ENCODE data around the gene CPN2.
A peak's percentile ranks its signal among the peaks of the same experiment; 100 is the strongest.

The CPN2 gene, protein sequence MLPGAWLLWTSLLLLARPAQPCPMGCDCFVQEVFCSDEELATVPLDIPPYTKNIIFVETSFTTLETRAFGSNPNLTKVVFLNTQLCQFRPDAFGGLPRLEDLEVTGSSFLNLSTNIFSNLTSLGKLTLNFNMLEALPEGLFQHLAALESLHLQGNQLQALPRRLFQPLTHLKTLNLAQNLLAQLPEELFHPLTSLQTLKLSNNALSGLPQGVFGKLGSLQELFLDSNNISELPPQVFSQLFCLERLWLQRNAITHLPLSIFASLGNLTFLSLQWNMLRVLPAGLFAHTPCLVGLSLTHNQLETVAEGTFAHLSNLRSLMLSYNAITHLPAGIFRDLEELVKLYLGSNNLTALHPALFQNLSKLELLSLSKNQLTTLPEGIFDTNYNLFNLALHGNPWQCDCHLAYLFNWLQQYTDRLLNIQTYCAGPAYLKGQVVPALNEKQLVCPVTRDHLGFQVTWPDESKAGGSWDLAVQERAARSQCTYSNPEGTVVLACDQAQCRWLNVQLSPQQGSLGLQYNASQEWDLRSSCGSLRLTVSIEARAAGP

GRCh38 chr3:194351080-194351672 is at the start of gene CPN2:
Gene CPN2 (minus strand): TSS chr3:194351328. CDS start chr3:194342702, 8,626 bp downstream.
- no peak for DNase-seq

- no peak for DNase-seq
Observed at GRCh38 chr3:194399874-194400411, 48.8 kb upstream of the CPN2 start.

- DNase-seq = no peak
Observed at GRCh38 chr3:194399166-194399565, 48.0 kb upstream of the CPN2 start, which contains the start of gene GP5. Gene GP5 (minus strand): TSS chr3:194399266. CDS start chr3:194398282, 984 bp downstream.

- peak in 1 of 2 experiments; percentile 25 for DNase-seq
Observed at GRCh38 chr3:194397757-194398312, 46.7 kb upstream of the CPN2 start.

- peak; percentile 24 to 29 for DNase-seq
Observed at GRCh38 chr3:194396859-194397756, 46.0 kb upstream of the CPN2 start.

GRCh38 chr3:194396539-194396858 is 45.4 kb upstream of the CPN2 start:
- no peak for DNase-seq

- DNase-seq = peak; percentile 38 to 82
Observed at GRCh38 chr3:194395778-194396538, 44.8 kb upstream of the CPN2 start.

DNA sequence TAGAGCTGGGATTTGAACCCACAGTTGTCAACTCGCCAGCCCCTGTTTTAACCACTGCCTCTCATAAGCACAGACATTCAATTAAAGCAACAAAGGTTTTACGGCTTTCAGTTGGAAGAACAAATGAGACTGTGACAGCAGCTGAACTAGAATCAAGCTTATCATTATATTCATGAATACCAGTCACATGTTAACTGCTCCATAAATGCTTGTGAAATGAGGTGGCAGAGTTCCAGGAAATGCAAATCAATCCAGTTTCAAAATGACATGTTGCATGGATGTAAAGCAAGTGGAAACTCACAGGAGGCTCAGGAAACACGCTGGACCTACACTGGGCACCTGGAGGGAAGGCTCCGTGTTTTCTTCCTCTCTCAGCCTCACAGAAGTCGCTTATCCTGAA is 44.1 kb upstream of the CPN2 start:
- DNase-seq = no peak

- DNase-seq = no peak
Observed at GRCh38 chr3:194392576-194392975, 41.4 kb upstream of the CPN2 start.

- no peak for DNase-seq
Observed at GRCh38 chr3:194390835-194391234, 39.7 kb upstream of the CPN2 start.

GRCh38 chr3:194389269-194389668 is 38.1 kb upstream of the CPN2 start:
- no peak for DNase-seq

DNA sequence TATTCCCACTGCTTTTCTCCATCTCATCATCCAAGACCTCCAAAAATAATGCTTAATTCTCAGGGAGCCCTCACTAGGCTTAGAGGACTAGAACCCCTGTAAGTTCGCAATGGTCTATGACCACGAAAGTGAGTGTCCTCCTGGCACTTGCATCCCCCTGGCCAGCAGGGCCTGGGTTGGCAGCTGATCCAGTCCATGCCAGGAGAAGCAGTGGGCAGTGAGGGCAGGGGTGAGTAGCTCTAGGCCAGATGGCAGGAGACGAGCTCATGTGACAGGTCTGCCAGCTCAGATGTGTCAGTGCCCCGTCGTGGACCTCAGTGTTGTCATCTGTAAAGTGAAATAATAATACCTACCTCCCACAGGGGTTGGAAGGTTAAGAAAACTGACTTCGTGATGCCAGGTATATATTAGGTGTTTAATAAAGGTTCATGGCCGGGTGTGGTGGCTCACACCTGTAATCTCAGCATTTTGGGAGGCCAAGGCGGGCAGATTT is 36.8 kb upstream of the CPN2 start:
- DNase-seq = no peak

GRCh38 chr3:194387276-194387675 is 36.1 kb upstream of the CPN2 start:
- DNase-seq = no peak

- no peak for DNase-seq
Observed at GRCh38 chr3:194386648-194387047, 35.5 kb upstream of the CPN2 start.

GRCh38 chr3:194386066-194386465 is 34.9 kb upstream of the CPN2 start:
- DNase-seq = no peak

- no peak for DNase-seq
Observed at GRCh38 chr3:194384569-194385001, 33.5 kb upstream of the CPN2 start.

- DNase-seq = no peak
Observed at GRCh38 chr3:194384156-194384555, 33.0 kb upstream of the CPN2 start.

GRCh38 chr3:194383276-194383940 is 32.3 kb upstream of the CPN2 start:
- DNase-seq = no peak

DNA sequence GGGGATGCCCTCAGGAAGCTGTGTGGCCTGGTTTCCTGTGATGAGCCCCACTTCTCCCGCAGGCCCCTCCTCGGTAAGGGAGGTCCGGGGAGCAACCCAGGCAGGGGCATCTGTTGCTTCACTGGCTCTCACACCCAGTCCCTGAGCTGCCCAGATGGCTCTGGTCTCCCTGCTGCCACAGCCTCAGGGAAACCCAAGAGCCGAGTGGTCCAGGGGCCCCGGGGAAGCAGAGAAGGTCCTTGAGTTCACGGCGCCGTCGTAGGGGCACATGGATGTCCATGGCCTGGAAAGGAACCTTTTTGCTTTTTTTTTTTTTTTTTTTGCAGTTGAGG is 31.7 kb upstream of the CPN2 start:
- DNase-seq = no peak

- no peak for DNase-seq
Observed at GRCh38 chr3:194382196-194382891, 31.2 kb upstream of the CPN2 start.

All from stimulated activated CD4-positive, alpha-beta T cell treated with anti-CD3 and anti-CD28 coated beads, Interleukin-4, amount 100 ng/mL, for 4 hours (primary cell).